Ishikawa (cell line): ENCODE measurements around the gene TTC36.

Experiments used
- CREB1 ChIP-seq: IDR thresholded peaks from 2 replicates; pipeline ENCODE4 v1.6.1; 2012; ENCODE audit warnings: low read depth
- NFIC ChIP-seq: IDR thresholded peaks from 2 replicates; pipeline ENCODE4 v1.6.1; 2012
- TAF1 ChIP-seq: IDR thresholded peaks from 2 replicates; pipeline ENCODE4 v1.6.1; 2012; ENCODE audit warnings: low read depth, mild to moderate bottlenecking
- TEAD4 ChIP-seq: IDR thresholded peaks from 2 replicates; pipeline ENCODE4 v1.6.1; 2012
- ZBTB7A ChIP-seq: IDR thresholded peaks from 2 replicates; pipeline ENCODE4 v1.6.1; 2012; ENCODE audit warnings: low read depth

GRCh38 chr11:118488480-118489109, 38.7 kb upstream of the TTC36 start:
- TF ChIP-seq TAF1 = no peak
- no peak for TF ChIP-seq ZBTB7A
- TF ChIP-seq TEAD4 = no peak
- TF ChIP-seq NFIC = no peak
- no peak for TF ChIP-seq CREB1
